DMS153 (cell line): ENCODE data around the gene SLC30A4.
"Not testable (repeated sequence)": the region's sequence is repeated elsewhere in the genome, so short reads cannot be mapped to it uniquely, and the experiment has no call there.

ENCODE experiments used
- DNase-seq: peaks from one replicate; lab custom pipeline; 2025; lab: John Stamatoyannopoulos, UW

Gene SLC30A4

DNA sequence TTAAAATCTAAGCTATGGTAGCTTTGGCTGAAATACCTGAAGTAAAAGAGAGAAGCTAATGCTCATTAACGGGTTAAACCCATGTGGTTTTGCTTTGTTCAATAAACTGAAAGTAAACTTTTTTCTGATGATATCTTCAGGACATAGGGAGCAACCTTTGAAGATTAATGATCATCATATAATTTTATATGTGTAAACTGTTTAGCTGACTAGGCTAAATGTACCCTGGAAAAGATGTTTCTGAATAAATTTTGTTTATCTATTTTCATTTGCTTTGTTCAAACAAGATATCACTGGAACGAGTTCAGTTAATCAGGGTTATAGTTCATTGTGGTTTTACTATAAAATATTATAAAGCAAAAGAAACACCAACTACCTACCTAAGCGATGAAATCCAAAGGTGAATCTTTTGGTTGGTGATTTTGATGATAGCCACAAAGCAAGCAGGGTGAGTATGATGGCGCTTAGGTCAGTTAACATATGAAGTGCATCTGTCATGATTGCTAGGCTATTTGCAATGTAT lies 11.7 kb downstream of the SLC30A4 start:
- DNase-seq = no peak

DNA sequence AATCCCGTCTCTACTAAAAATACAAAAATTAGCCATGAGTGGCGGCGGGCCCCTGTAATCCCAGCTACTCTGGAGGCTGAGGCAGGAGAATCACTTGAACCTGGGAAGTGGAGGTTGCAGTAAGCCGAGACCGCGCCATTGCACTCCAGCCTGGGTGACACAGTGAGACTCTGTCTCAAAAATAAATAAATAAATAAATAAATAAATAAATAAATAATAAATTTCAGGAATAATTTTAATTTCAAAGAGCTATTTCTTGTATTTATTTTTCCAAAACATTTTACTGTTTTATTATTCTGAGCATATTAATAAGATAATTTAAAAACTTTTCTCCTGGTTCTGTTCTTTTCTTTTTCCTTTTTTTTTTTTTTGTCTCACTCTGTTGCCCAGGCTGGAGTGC lies 15.4 kb downstream of the SLC30A4 start:
- not testable (repeated sequence) for DNase-seq

DNA sequence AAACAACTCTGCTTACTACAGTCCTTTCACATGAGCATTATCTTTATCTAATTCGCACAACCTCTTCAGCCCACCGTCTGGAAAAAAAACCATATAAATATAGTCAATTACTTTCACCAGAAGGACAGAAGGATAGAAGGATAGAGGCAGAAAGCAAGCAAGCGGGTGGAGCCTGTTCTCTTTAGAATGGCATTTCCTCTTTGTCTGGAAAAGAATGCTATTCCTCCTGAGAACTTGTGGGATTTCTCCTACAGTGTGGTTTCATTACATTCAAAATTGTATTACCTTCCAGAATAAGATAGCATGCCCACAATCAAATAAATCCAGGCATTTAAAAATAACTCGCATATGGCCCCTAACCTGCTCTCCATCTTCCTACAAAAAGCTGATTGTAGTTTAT lies 23.1 kb downstream of the SLC30A4 start:
- DNase-seq = no peak

DNA sequence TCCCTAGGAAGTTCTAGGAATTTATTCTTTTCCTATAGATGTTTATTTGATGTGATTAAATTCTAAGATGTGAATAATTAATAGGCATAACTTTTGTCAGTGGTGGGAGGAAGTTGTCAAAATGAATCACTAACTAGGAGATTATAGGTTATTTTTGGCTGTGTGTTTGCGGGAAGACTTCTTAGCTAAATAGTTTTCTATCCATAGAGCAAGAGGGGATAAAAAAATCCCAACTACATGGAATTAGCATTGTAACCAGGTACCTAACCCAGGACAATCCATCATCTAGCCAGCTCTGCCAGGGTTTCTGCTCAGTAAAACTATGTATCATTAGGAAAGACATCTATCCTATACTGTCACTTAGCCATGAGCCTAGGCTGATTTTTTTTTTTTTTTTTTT lies 23.9 kb downstream of the SLC30A4 start:
- no peak for DNase-seq

DNA sequence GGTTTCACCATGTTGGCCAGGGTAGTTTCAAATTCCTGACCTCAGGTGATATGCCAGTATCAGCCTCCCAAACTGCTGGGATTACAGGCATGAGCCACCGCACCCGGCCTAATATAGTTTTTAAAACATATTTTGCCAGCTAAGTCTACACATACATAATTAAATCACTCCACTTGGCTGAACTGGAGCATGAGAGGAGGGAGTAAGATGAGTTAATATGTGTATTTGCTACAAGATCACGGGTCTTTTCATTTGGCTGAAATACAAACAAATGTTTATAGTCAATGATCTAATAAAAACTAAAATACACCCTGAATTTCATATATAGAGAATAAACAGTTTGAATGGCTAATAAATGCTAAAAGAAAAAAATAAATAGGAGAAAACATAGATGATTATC lies 25.3 kb downstream of the SLC30A4 start:
- DNase-seq = no peak

DNA sequence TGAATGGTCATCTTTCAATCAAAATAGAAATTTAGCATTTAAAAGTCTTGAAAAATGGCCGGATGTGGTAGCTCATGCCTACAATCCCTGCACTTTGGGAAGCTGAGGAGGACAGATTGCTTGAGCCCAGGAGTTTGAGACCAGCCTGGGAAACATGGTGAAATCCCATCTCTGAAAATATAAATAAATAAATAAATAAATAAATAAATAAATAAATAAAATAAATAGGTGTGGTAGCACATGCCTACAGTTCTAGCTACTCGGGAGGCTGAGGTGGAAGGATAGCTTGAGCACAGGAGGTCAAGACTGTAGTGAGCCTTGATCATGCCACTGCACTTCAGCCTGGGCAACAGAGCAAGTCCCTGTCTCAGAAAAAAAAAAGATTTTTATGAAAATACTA lies 25.9 kb downstream of the SLC30A4 start:
- no peak for DNase-seq

DNA sequence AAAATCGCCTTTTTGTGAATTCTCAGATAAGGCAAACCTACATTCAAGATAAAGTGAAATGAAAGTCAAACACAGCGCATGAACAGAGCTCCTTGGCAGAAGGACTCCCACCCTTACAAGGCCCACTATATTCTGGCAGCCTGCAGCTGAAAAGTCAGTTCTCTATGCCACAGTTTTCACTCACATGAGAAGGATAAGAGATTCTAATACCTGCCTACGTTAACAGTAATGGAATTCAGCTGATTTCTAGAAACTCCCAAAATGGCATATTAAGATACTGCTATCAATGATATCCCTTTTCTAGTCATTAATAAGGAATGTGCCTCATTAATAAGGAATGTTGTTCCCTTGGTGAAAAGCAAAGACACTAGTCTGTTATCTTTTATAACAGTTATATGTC lies 27.0 kb downstream of the SLC30A4 start:
- DNase-seq = no peak

DNA sequence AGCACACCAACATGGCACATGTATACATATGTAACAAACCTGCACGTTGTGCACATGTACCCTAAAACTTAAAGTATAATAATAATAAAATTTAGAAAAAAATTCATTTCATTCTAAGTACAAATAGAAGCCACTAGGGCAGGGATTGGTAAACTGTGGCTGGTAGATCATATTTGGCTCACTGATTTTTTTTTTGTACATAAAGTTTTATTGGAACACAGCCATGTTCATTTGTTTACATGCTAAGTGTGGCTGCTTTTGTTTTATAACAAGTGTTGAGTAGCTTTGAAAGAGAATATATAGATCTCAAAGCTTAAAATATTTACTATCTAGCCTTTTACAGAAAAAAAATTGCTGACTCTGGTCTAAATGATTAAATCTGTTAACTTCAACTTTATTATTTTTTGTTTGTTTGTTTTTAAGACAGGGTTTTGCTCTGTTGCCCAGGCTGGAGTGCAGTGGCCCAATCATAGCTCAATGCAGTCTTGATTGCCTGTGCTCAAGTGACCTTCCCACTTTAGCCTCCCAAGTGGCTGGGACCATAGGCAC lies 32.8 kb downstream of the SLC30A4 start:
- DNase-seq = no peak

DNA sequence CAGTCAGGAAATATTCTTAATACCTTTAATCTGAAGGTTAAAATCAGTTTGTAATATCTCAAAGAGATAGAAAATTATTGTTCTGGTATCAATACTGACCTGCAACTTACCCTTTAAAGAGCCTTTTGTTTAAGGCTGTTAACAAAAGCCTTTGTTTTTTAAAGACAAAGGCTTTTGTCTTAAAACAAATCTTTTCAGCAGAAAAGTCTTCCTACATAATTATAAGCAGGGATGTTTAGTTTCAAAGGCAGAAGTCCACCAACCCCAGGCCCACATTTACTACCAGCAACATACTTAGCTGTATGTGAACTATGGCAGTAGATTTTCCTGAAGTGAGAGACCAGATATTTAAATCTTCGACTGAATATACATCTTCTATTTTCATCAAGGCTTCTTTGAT lies 36.2 kb downstream of the SLC30A4 start:
- DNase-seq = no peak

DNA sequence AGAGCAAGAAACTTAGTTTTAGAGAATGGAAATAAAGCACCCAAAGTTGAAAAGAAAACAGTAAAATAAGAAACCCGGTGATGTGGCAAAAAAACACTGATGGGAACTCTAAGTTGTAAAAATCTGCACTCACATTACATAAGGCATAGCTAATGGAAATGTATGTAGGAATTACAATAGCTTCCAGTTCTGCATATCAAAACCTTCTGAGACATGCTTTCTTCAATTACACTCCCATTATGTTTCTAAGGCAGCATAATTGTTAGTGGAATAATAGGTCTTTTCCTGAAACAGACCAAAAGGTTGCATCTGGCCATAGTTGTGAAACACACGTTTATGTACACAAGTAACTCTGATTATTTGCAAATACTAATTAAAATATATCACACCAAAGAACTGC lies 41.4 kb downstream of the SLC30A4 start:
- no peak for DNase-seq

DNA sequence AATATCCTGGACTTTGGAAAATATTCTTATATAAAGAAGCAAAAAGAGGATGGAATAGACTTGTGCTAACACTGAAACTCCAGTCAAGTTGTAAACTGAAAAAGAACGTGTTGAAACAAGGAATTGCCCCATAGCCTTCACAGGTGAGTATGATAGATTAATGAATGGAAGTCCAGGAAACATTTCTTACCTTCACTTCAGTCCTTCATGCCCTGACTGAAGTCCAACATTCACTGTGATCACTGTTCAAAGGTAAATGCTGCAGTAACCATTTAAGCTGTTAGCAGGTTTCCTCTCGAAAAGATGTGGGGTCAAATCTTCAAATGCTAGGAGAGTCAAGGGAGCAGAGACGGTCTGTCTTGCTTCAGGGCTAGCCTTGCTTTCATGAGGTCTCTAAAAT lies 46.1 kb downstream of the SLC30A4 start:
- DNase-seq = no peak

DNA sequence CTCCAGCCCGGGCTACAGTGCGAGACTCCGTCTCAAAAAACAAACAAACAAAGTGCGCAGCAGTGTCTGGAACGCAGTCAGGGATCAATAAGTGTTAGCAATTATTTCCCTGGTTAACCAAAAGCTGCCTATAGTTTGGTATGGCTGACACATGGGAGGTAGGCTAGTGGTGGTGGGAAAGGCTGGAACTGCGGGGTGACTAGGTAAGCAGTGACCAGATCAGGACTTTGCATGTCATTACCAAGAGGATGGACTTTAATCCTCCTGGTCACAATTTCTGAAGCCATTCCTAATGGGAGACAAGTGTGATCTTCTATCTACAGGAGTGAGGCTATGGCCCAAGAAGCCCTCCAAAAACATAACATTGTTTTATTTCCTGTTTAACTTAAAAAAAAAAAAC lies 47.8 kb downstream of the SLC30A4 start:
- DNase-seq = no peak

DNA sequence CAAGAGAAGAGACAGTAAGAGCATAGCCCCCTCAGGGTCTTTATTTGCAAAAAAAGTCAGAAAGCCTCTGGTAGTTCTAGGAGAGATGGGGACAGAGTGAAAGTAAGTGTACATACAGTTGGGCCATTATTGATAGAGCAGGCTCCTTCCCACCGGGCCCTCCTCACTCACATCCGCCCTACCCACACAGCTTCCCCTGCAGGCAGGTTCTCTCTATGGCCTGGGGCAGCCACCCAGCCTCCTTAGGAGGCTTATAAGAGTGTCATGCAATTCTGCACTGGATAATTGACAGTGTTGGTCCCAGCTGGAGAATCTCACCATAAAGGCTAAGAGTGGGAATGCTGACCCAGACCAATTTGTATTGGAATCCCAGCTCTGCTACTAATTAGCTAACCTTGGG lies 49.5 kb downstream of the SLC30A4 start:
- DNase-seq = no peak

DNA sequence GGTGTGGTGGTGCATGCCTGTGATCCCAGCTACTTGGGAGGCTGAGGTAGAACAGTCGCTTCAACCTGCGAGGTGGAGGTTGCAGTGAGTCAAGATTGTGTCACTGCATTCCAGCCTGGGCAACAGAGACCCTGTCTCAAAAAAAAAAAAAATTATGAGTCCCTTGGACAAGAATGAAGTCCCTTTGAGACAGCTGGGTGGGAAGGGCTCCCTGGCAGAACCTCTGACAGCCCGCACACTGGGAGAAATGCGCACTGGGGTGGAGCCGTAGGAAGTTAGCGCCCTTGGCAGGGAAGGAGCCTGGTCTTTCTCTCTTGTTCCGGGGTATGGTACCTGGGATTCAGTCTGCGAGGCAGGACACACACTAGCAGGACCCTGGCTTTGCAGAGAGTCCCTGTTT lies 51.4 kb downstream of the SLC30A4 start:
- DNase-seq = no peak

DNA sequence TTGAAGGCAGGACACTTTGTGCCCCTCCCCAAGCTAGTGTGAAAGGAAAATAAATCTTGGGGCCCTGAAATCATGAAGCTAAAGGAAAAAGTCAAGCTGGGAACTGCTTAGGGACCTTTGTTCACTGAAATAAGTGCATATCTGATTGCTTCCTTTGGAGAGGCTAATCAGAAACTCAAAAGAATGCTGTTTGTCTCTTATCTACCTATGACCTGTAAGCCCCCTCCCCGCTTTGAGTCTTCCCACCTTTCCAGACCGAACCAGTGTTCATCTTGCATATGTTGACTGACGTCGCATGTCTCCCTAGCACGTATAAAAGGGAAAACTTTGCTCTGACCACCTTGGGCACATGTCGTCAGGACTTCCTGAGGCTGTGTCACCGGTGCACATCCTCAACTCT lies 53.1 kb downstream of the SLC30A4 start:
- no peak for DNase-seq

DNA sequence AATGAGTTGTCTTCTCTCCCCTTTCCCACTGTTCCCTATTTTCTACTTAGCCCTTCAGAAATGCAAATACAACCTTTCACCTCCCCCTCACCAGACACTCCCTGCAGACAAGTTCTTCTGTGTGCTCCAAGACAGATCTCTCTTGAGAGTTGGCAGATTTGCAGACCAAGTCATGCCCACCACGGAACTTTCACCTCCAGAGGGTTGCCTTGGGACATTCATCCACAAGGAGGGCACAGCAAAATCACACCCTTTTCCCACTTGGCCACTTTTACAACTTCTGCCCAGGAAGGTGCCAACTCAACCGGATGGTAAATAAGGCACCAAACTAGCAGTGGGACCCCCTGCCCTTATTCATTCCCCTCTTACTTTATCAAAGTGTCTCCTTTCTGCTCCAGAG lies 53.5 kb downstream of the SLC30A4 start:
- DNase-seq = no peak

DNA sequence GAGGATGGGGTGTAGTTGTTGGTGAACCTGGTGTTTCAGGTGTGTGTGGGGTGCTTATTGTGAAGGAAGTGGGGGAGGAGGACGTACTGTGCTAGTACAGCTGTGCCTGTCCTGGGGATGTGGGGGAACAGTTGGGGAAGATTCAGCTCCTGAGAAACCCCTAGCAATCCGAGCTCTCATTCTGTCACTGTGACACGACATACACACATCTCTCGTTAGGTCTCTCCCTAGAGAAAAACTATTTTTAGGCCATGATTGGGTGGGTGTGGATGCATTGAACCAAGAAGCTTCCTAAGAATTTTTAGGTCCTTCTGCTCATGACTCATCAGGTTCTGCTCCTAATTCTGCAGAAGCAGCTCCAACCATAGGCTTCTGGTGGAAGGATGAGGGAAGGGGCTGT lies 54.3 kb downstream of the SLC30A4 start:
- no peak for DNase-seq

DNA sequence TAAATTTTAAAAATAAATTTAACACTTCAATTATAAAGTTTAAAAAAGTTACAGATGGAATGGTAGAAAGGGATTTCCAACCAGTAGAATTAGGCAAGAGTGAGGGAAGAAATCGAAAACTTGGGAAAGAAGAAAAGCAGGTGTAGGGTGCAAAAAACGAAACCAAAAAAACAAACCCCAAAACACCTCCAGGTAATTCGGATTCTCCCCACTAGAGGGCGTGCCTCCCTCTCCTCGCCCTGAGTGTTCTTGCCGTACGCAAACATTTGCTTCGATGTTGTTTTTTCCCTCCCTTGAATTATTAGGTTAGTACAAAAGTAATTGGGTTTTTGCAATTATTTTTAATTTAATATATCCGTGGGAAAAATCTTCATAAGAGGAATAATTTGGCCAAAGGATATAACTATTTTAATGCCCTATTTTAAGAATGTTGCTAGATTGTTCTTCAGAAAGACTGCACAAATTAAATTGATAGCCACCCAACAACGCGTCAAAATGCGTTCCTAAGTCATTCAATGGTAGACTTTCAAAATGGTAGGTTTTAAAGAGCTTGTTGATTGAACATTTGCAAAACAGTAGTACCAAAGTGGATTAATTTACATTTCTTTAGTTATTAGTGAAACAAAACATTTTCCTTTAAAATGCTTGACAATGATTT lies 63.7 kb downstream of the SLC30A4 start:
- no peak for DNase-seq

DNA sequence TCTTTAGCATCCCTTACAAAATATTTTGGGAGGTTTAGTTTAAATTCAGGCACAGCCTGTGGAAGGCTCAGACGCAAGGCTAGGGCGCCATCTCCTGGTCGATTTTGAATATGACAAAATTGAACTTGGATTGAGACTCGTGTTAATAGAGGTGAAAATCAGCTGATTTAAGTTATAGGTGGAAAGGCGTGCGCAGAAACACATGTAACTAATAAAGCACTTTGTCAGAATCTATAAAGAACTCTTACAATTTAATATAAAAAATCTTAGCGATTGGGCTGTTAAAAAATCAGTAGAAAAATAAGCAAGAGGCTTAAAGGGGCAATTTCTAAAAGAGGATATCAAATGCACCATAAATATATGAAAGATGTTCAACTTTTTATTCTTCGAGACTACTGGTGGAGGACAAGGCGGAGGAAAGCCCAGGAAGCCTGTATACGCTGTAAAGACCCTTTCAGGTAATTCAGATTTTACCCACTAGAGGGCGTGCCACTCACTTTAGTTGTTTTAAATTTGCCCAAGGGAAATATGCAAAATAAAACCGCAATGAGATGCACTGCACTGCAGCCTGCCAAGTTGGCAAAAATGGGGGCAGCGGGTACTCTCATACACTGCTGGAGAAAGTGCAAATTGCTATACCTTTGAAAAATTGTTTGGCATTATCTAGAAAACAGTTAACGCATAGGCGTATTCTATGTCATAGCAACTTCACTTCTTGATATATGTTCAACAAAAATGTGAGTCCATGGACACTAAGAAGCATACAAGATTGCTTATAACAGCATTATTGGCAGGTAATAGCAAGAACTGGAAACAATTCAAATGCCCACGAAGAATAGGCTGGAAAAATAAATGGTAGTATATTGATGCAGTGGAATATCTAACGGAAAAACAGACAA lies 64.7 kb downstream of the SLC30A4 start:
- peak; percentile 46 for DNase-seq

DNA sequence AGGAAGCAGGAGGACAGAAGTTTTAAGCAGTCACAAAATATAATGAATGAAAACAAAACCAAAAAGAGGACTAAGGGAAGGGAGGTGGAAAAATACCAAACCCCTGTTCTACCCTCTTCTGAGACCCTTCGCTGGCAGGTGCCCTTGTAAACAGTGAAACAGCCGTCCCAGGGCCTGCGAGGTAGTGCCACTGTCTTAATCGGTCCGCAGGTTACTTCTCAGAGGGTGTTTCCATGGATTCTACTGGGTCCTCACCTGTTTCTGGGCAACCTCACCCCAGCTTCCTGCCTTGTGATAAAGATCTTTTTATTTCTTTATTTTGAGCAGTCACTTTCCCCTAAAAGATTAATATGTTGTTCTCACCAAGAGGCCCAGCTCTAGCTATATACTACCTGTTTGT lies 65.3 kb downstream of the SLC30A4 start:
- DNase-seq = no peak

DNA sequence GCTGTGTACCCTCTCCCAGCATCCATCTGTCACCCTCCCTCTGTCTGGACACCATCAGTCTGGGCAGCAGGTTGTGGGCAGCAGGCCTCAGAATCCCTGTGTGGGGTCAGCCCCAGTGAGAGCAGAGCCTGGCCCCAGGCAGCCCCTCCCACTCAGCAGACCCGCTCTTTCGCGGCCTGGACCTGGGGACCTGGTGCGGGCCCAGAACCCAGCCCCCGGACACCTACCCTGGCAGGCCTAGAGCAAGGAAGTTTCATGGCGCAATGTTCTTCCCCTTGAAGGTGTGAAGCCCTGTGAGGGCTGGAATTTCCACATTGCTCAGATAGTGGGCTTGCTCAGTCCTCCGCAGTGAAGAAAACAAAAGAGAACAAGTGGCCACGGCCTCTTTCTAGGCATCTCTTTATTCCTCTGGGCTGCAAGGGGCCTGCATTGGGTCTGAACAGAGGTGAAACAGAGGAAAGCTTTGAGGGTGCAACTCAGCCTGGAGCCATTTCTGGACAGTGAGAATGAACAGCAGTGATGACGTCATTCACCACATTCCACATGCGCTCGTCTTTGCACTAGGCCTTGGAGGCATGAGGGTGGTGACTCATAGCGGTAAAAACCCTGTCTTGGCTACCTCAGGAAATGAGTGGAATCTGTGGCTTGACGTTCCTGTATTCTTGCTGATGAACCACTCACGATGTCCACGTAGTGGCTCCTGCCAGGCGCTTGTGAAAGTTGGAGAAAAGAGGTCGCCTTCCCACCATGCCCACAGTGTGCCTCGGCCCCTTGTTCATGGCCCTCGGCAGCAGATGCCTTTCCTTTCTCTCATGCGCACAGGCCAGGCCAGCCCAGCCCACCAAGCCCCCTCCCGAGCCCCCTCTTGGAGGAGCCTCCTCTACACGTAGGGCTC lies 66.1 kb downstream of the SLC30A4 start:
- no peak for DNase-seq

DNA sequence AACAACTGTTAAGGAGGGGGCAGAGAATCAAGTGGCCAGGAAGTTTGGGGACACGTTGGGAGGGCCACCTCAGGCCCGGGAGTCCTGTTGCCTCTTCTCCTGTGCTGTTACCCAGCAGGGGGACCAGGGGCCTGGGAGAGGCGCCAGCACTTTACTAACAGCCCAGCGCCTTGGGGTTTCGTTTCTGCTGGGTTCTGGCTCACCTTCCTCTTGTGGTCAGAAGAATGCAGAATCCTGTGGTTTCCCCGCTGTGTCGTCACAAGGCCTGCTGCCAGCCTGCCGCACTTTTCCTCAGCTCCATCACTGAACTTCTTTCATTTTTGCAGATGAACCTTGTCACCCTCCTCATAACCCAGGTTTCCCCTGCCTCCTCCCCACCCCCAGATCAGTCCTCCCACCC lies 67.7 kb downstream of the SLC30A4 start:
- no peak for DNase-seq
